OCI-LY7 (cell line): ENCODE results near the gene PDE11A. TPM values are rescaled to one million over a fixed set of nuclear protein-coding genes. Genes with fewer than 3 reads are reported as not detected.
A peak's percentile ranks its signal among the peaks of the same experiment; 100 is the strongest.

Experiments
- BruUV-seq: library from RNA; stranded (reverse); fragments of 400-500 nt; replicated peaks from 2 replicates; lab custom pipeline; 2021; lab: Mats Ljungman, UMichigan
- CTCF ChIA-PET: fragments of 300-600 bp; sonication (Branson Sonifier 250); formaldehyde crosslinking; loops from one replicate; lab custom pipeline; 2022; ENCODE audit warnings: antibody characterized with exemption; ENCODE audit not compliant: unreplicated experiment; lab: Charles Lee
- POLR2A ChIA-PET: fragments of 300-600 bp; sonication (Branson Sonifier 250); formaldehyde crosslinking; loops from one replicate; lab custom pipeline; 2022; ENCODE audit warnings: antibody characterized with exemption; lab: Charles Lee
- DNase-seq: peaks from one replicate; pipeline ENCODE4 v3.0.0-alpha.2; 2015; ENCODE audit warnings: low spot score
- H2AFZ ChIP-seq: fragments of 200-600 bp; sonication (generic), shearing (Covaris generic); 2 replicates; pipeline ENCODE4 v1.6.1; 2014; ENCODE audit warnings: mild to moderate bottlenecking, antibody characterized with exemption, low read length, moderate library complexity
- H3K27ac ChIP-seq: fragments of 200-600 bp; sonication (generic); 2 replicates; pipeline ENCODE4 v1.5.1; 2014; ENCODE audit warnings: mixed run types, low read depth, mild to moderate bottlenecking, moderate library complexity, low read length, inconsistent platforms; ENCODE audit not compliant: poor library complexity, severe bottlenecking
- H3K36me3 ChIP-seq: fragments of 200-600 bp; sonication (generic); 2 replicates; pipeline ENCODE4 v1.6.1; 2014; ENCODE audit warnings: mild to moderate bottlenecking, antibody characterized with exemption, low read length, moderate library complexity, mixed read lengths; ENCODE audit not compliant: insufficient read depth
- H3K4me1 ChIP-seq: fragments of 200-600 bp; sonication (generic); 2 replicates; pipeline ENCODE4 v1.5.1; 2014; ENCODE audit warnings: mild to moderate bottlenecking, low read length; ENCODE audit not compliant: insufficient read depth, poor library complexity, severe bottlenecking
- H3K4me2 ChIP-seq: fragments of 200-600 bp; sonication (generic); 2 replicates; pipeline ENCODE4 v1.6.1; 2014; ENCODE audit warnings: mild to moderate bottlenecking, low read length
- H3K4me3 ChIP-seq: fragments of 200-600 bp; sonication (generic); 2 replicates; pipeline ENCODE4 v1.5.1; 2014; ENCODE audit warnings: mild to moderate bottlenecking, low read depth, low read length; ENCODE audit not compliant: poor library complexity, severe bottlenecking
- H3K79me2 ChIP-seq: fragments of 200-600 bp; sonication (generic); 2 replicates; pipeline ENCODE4 v1.6.1; 2016; ENCODE audit warnings: low read depth, mild to moderate bottlenecking, low read length, moderate library complexity, mixed read lengths; ENCODE audit not compliant: insufficient read depth
- H3K9me2 ChIP-seq: fragments of 200-600 bp; sonication (generic); 2 replicates; pipeline ENCODE4 v1.6.1; 2016; ENCODE audit warnings: mild to moderate bottlenecking, low read length, mixed read lengths; ENCODE audit not compliant: insufficient read depth
- H3K9me3 ChIP-seq: fragments of 200-600 bp; sonication (generic); 2 replicates; pipeline ENCODE4 v1.6.1; 2014; ENCODE audit warnings: mild to moderate bottlenecking, mixed run types, low read length, mixed read lengths
- H4K20me1 ChIP-seq: fragments of 200-600 bp; sonication (generic); 2 replicates; pipeline ENCODE4 v1.6.1; 2014; ENCODE audit warnings: mild to moderate bottlenecking, antibody characterized with exemption, low read length, moderate library complexity, mixed read lengths; ENCODE audit not compliant: insufficient read depth
- CTCF ChIP-seq: fragments of 200-600 bp; sonication (generic); conservative IDR thresholded peaks from 2 replicates; pipeline ENCODE4 v1.5.1; 2014; ENCODE audit warnings: mild to moderate bottlenecking, antibody characterized with exemption, low read length, moderate library complexity, mixed read lengths
- EZH2phosphoT487 ChIP-seq: fragments of 200-600 bp; sonication (generic); IDR thresholded peaks from 2 replicates; pipeline ENCODE4 v1.6.1; 2018; ENCODE audit warnings: low read depth, borderline replicate concordance, mild to moderate bottlenecking, mixed run types, antibody characterized with exemption, low read length, moderate library complexity, mixed read lengths
- intact Hi-C: fragments of 100-400 bp; cut with micrococcal nuclease; formaldehyde crosslinking; loops from one replicate; pipeline ENCODE4 v1.10.0; 2022; ENCODE audit not compliant: unreplicated experiment
- total RNA-seq, 2 experiments: library from RNA; depleted of rRNA in 1 of 2; stranded (reverse); fragments of >200 nt in 1 of 2; shearing (Covaris generic) in 1 of 2; gene quantifications; 2 replicates each; pipeline ENCODE4 v1.2.3, GENCODE V29; 2014 to 2022

PDE11A gene
- total RNA-seq, 2 experiments from 2014 or later, result 0.03 TPM; not detected in 1

DNA sequence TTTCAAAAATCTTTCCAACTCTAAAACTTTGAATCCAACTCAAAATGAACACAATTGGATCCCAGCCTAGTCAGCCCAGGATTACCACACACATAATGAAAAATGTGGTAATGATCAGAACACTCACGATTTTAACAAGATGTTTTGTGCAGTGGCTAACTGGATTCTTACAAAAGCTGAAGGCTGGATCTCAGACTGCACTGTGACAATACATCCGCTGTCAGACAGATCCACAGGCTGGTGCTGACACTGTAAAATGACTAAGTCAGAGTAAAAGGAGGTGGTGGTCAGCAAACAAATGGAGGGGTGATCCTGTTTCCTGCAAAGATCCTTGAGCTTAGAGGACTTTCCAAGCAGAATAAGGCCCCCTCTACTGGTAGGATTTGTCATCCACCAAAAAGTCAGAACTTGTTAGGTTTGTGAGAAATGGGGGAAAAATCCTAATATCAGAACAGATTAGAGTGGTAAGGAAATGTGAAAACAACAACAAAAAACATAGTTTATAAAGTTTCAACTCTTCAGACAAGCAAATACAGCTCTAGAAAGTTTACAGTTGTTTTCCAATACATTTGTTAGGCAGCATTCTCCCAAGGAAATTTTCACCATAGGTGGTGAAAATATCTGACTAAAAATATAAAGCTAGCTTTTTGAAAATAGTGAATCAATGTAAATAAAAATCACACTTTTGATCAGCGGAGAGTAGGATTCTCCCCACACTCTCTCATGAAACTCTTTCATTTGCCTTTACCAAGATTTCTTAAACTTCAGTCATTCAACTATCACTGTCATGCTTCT, 468.1 kb downstream of the PDE11A start:
- POLR2A ChIA-PET, result interaction anchor here (1.0 kb wide), 1 partner anchor 55 kb away, joined by 3 read pairs; no protein-coding TSS in a partner anchor
- TF ChIP-seq EZH2phosphoT487 (no peak), CTCF (peak; percentile 84)
- H3K4me2 ChIP-seq, result no peak overlapping the region
- no peak overlapping the region for H3K27ac ChIP-seq
- no peak overlapping the region for H2AFZ ChIP-seq
- DNase-seq, result peak; percentile 35
- no peaks in the 10 kb centered on the region for H3K79me2 ChIP-seq
- no TSS peak for BruUV-seq
- no peaks in the 10 kb centered on the region for H4K20me1 ChIP-seq
- no peaks in the 10 kb centered on the region for H3K4me1 ChIP-seq
- intact Hi-C loops, result loop anchor here (2.0 to 10.0 kb wide), 2 partner anchors 116 to 270 kb away; no protein-coding TSS in a partner anchor
- H3K9me2 ChIP-seq, result no peaks in the 10 kb centered on the region
- CTCF ChIA-PET, result interaction anchor here (1.0 kb wide), 2 partner anchors 16 to 440 kb away, joined by 3 read pairs; no protein-coding TSS in a partner anchor
- no peaks in the 10 kb centered on the region for H3K9me3 ChIP-seq
- H3K4me3 ChIP-seq, result no peak overlapping the region
- no peaks in the 10 kb centered on the region for H3K36me3 ChIP-seq

GRCh38 chr2:177603768-177604167, 468.8 kb downstream of the PDE11A start:
- no TSS peak for BruUV-seq
- intact Hi-C loops, result loop anchor here (2.0 to 10.0 kb wide), 2 partner anchors 115 to 269 kb away; no protein-coding TSS in a partner anchor
- no peaks in the 10 kb centered on the region for H3K36me3 ChIP-seq
- no peaks in the 10 kb centered on the region for H3K9me3 ChIP-seq
- CTCF ChIA-PET, result interaction anchor here (1.0 kb wide), 2 partner anchors 15 to 439 kb away, joined by 3 read pairs; no protein-coding TSS in a partner anchor
- no peaks in the 10 kb centered on the region for H3K4me1 ChIP-seq
- no peak for TF ChIP-seq EZH2phosphoT487
- TF ChIP-seq CTCF, result no peak
- POLR2A ChIA-PET, result interaction anchor here (1.0 kb wide), 1 partner anchor 56 kb away, joined by 3 read pairs; no protein-coding TSS in a partner anchor
- H4K20me1 ChIP-seq, result no peaks in the 10 kb centered on the region
- no peak for DNase-seq
- no peak overlapping the region for H3K27ac ChIP-seq
- no peaks in the 10 kb centered on the region for H3K9me2 ChIP-seq
- H3K79me2 ChIP-seq, result no peaks in the 10 kb centered on the region
- no peak overlapping the region for H3K4me2 ChIP-seq
- H3K4me3 ChIP-seq, result no peak overlapping the region
- no peak overlapping the region for H2AFZ ChIP-seq
